ENCODE results near the gene WWC2. TPM values are rescaled to one million over a fixed set of nuclear protein-coding genes. Genes with fewer than 3 reads are reported as not detected.

WWC2 gene
- polyA plus RNA-seq, 6 donors from 2014 or later = 0.07 to 0.88 (median 0.22) TPM; not detected in 1

DNA sequence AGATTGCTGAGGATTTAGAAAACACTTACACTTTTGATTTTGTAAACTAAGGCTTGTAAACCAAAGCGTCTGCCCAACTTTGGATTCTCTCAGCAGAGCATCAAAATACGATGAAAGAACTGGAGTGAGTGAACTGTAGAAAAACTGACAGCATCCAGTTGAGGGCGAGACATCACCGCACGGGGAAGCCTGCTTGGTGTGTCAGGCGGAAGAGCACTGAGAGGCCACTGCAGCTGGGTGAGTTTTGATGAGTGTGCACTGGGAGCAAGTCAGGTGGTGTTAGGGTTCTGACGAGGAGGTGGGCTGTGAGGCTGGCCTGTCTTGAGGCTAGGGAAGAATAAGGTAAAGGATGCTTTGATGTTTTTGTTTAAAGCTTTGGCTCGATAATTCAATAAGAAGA is 270.0 kb downstream of the WWC2 start:
- no peaks in the 10 kb centered on the region for H3K36me3 Mint-ChIP-seq
- no peak overlapping the region for H3K4me3 Mint-ChIP-seq
- H3K27ac Mint-ChIP-seq = peak overlapping the region in 1 of 6 donors; percentile 83
- no peaks in the 10 kb centered on the region for H3K4me1 Mint-ChIP-seq
- no peak for ATAC-seq (ENCODE audit: low read depth in 2 of 2)
- DNase-seq = no peak
- peaks cover 0 to 21% (median 0%) of the 10 kb centered on the region in 3 donors for H3K27me3 Mint-ChIP-seq
- H3K9me3 Mint-ChIP-seq = peaks cover 0 to 25% (median 18%) of the 10 kb centered on the region in 7 donors

Other genes with a start within 250 kb of the WWC2 start
- 100 to 1,000 TPM in 3 of 6 donors, 10 to 100 TPM in 3; 84.2 to 141 (median 97.0) TPM for gene DCTD, start 181.9 kb upstream of the WWC2 start, polyA plus RNA-seq (ENCODE audit: low read depth in 6 of 6)
- not detected for gene CLDN22, start 221.0 kb downstream of the WWC2 start, polyA plus RNA-seq (ENCODE audit: low read depth in 6 of 6)
- not detected for gene CLDN24, start 223.2 kb downstream of the WWC2 start, polyA plus RNA-seq (ENCODE audit: low read depth in 6 of 6)

Data from naive B cell (primary cell).